CD4-positive, alpha-beta T cell (primary cell): ENCODE results near the gene P2RX4. TPM values are rescaled to one million over a fixed set of nuclear protein-coding genes. Genes with fewer than 3 reads are reported as not detected.

Experiments
- ATAC-seq: fragments of 200-7000 bp; cut with Tn5 transposase; one replicate; pipeline ENCODE4 v1.10.0; 2022; ENCODE audit warnings: mild to moderate bottlenecking; ENCODE audit not compliant: poor library complexity
- CTCF ChIA-PET: fragments of 350-600 bp; sonication (Branson Sonifier 250); formaldehyde crosslinking; loops from one replicate; lab custom pipeline; 2021; ENCODE audit warnings: antibody characterized with exemption, inconsistent platforms; lab: Charles Lee
- POLR2A ChIA-PET: fragments of 350-600 bp; sonication (Branson Sonifier 250); formaldehyde crosslinking; loops from one replicate; lab custom pipeline; 2021; ENCODE audit warnings: antibody characterized with exemption, inconsistent platforms; lab: Charles Lee
- DNase-seq, 14 experiments: peaks; one replicate each; pipeline ENCODE4 v3.0.0-alpha.2; 2013 to 2020; ENCODE audit warnings: mixed read lengths in 2 of 14
- H3K27ac ChIP-seq, 2 donors: one replicate each; pipeline versions ENCODE4 v1.5.1 to v1.7.0; 2013; ENCODE audit warnings: low read length in 2 of 2, low read depth in 1 of 2, mild to moderate bottlenecking in 1 of 2
- H3K27me3 ChIP-seq, 2 experiments: 1 replicate in 1 of 2; 2 replicates in 1 of 2; pipeline versions ENCODE4 v1.6.1 to v1.7.0; 2013; ENCODE audit warnings: low read length in 2 of 2, control low read depth in 1 of 2, mild to moderate bottlenecking in 1 of 2, moderate library complexity in 1 of 2; ENCODE audit not compliant: insufficient read depth in 2 of 2, control insufficient read depth in 1 of 2
- H3K36me3 ChIP-seq: one replicate; pipeline ENCODE4 v1.6.1; 2013; ENCODE audit warnings: low read length, control low read depth; ENCODE audit not compliant: insufficient read depth
- H3K4me1 ChIP-seq: one replicate; pipeline ENCODE4 v1.6.1; 2013; ENCODE audit warnings: low read length, control low read depth; ENCODE audit not compliant: insufficient read depth
- H3K4me3 ChIP-seq: one replicate; pipeline ENCODE4 v1.5.1; 2013; ENCODE audit warnings: mild to moderate bottlenecking, low read length, moderate library complexity
- H3K9me3 ChIP-seq, 2 experiments: 1 replicate in 1 of 2; 2 replicates in 1 of 2; pipeline versions ENCODE4 v1.6.1 to v1.7.0; 2013; ENCODE audit warnings: low read length in 2 of 2, mild to moderate bottlenecking in 2 of 2, control low read depth in 1 of 2, moderate library complexity in 1 of 2; ENCODE audit not compliant: control insufficient read depth in 1 of 2, insufficient read depth in 1 of 2
- H3K27ac Mint-ChIP-seq: one replicate; pipeline ENCODE4 v1.8.0; 2020; ENCODE audit warnings: mixed read lengths
- H3K27me3 Mint-ChIP-seq: one replicate; pipeline ENCODE4 v1.8.0; 2021; ENCODE audit warnings: mixed read lengths
- H3K36me3 Mint-ChIP-seq: one replicate; pipeline ENCODE4 v1.8.0; 2021; ENCODE audit warnings: low read depth, mixed read lengths
- H3K4me1 Mint-ChIP-seq: one replicate; pipeline ENCODE4 v1.8.0; 2021; ENCODE audit warnings: low read depth, mixed read lengths
- H3K4me3 Mint-ChIP-seq: one replicate; pipeline ENCODE4 v1.8.0; 2020; ENCODE audit warnings: mild to moderate bottlenecking, mixed read lengths
- H3K9me3 Mint-ChIP-seq: one replicate; pipeline ENCODE4 v1.8.0; 2020; ENCODE audit warnings: mixed read lengths
- CTCF ChIP-seq: fragments of 200-600 bp; IDR thresholded peaks from one replicate; pipeline ENCODE4 v1.8.0; 2022; ENCODE audit warnings: antibody characterized with exemption, mild to moderate bottlenecking
- intact Hi-C, 2 experiments: fragments of 100-400 bp; cut with DNase I in 1 of 2; cut with micrococcal nuclease in 1 of 2; formaldehyde crosslinking; loops; one replicate each; pipeline versions ENCODE4 v1.15.1 to v1.9.0; 2023 to 2025; cut with DNase I, micrococcal nuclease
- total RNA-seq, 174 experiments: library from RNA in 2 of 174; stranded (reverse) in 2 of 174; gene quantifications; one replicate each; pipeline ENCODE4 v1.2.3 and lab custom pipeline; 2021 to 2026

The P2RX4 gene
- total RNA-seq, 2 experiments from 2014 or later, result 36.2 to 37.4 TPM

- H3K9me3 Mint-ChIP-seq, result no peaks in the 10 kb centered on the region
- intact Hi-C loops, result no loop called here
Measured at GRCh38 chr12:121216102-121216501, 6.2 kb downstream of the P2RX4 start.

GRCh38 chr12:121217063-121217462 lies 7.1 kb downstream of the P2RX4 start:
- CTCF ChIA-PET, result interaction anchor here (0.9 to 2.0 kb wide), 2 partner anchors 14 to 30 kb away, joined by 3 to 6 read pairs; no protein-coding TSS in a partner anchor

More at GRCh38 chr12:121216102-121216501, 6.2 kb downstream of the P2RX4 start:
- POLR2A ChIA-PET, result no interaction called here
- Mint-ChIP-seq H3K27me3 (no peaks in the 10 kb centered on the region), H3K27ac (peak overlapping the region; percentile 73), H3K4me3 (no peak overlapping the region), H3K36me3 (peaks cover 38% of the 10 kb centered on the region), H3K4me1 (peaks cover 27% of the 10 kb centered on the region)
- TF ChIP-seq CTCF, result no peak
- CTCF ChIA-PET, result interaction anchor here (1.7 to 2.0 kb wide), 2 partner anchors 9 to 15 kb away, joined by 5 to 6 read pairs; no protein-coding TSS in a partner anchor
- H3K36me3 ChIP-seq, result peaks cover 18% of the 10 kb centered on the region
- ATAC-seq (no peak), DNase-seq (no peak)
- H3K4me3 ChIP-seq, result no peak overlapping the region
- no peak overlapping the region for H3K27ac ChIP-seq
- H3K4me1 ChIP-seq, result peaks cover 32% of the 10 kb centered on the region
- H3K27me3 ChIP-seq, result no peaks in the 10 kb centered on the region
- no peaks in the 10 kb centered on the region for H3K9me3 ChIP-seq

GRCh38 chr12:121217761-121218160 lies 7.8 kb downstream of the P2RX4 start:
- Histone ChIP-seq H3K4me1 (peaks cover 32% of the 10 kb centered on the region), H3K9me3 (no peaks in the 10 kb centered on the region), H3K27me3 (no peaks in the 10 kb centered on the region), H3K27ac (no peak overlapping the region), H3K4me3 (no peak overlapping the region), H3K36me3 (peaks cover 24% of the 10 kb centered on the region)
- Mint-ChIP-seq H3K4me3 (no peak overlapping the region), H3K36me3 (peaks cover 45% of the 10 kb centered on the region), H3K4me1 (peaks cover 24% of the 10 kb centered on the region), H3K27ac (no peak overlapping the region), H3K27me3 (no peaks in the 10 kb centered on the region), H3K9me3 (no peaks in the 10 kb centered on the region)
- POLR2A ChIA-PET, result interaction anchor here (0.8 to 1.5 kb wide), 2 partner anchors 9 to 21 kb away, joined by 4 to 6 read pairs; no protein-coding TSS in a partner anchor
- intact Hi-C loops, result no loop called here
- no peak for TF ChIP-seq CTCF
- ATAC-seq (no peak), DNase-seq (no peak)
- CTCF ChIA-PET, result interaction anchor here (0.9 to 2.0 kb wide), 2 partner anchors 13 to 31 kb away, joined by 3 to 6 read pairs; no protein-coding TSS in a partner anchor

More at GRCh38 chr12:121217063-121217462, 7.1 kb downstream of the P2RX4 start:
- intact Hi-C loops, result no loop called here
- Mint-ChIP-seq H3K27ac (no peak overlapping the region), H3K36me3 (peaks cover 44% of the 10 kb centered on the region), H3K4me3 (no peak overlapping the region), H3K27me3 (no peaks in the 10 kb centered on the region), H3K4me1 (peaks cover 24% of the 10 kb centered on the region), H3K9me3 (no peaks in the 10 kb centered on the region)
- Histone ChIP-seq H3K4me1 (peaks cover 29% of the 10 kb centered on the region), H3K36me3 (peaks cover 20% of the 10 kb centered on the region), H3K27me3 (no peaks in the 10 kb centered on the region), H3K9me3 (no peaks in the 10 kb centered on the region), H3K4me3 (no peak overlapping the region), H3K27ac (no peak overlapping the region)
- ATAC-seq (no peak), DNase-seq (no peak)
- no peak for TF ChIP-seq CTCF
- POLR2A ChIA-PET, result no interaction called here
